H9 (cell line): ENCODE data around the gene RNU6-1. TPM values are rescaled to one million over a fixed set of nuclear protein-coding genes. Genes with fewer than 3 reads are reported as not detected.

Source experiments
- DNase-seq: peaks from one replicate; pipeline ENCODE4 v3.0.0-alpha.2; 2017
- H2AFZ ChIP-seq: one replicate; pipeline ENCODE4 v1.6.1; 2013; ENCODE audit warnings: mild to moderate bottlenecking, low read length, control low read depth, moderate library complexity
- H2AK5ac ChIP-seq: 2 replicates; pipeline ENCODE4 v1.6.1; 2013; ENCODE audit warnings: low read length, control low read depth, mixed read lengths; ENCODE audit not compliant: insufficient read length
- H2BK120ac ChIP-seq: one replicate; pipeline ENCODE4 v1.6.1; 2013; ENCODE audit warnings: low read depth, mild to moderate bottlenecking, low read length, control low read depth, inconsistent platforms; ENCODE audit not compliant: poor library complexity, severe bottlenecking
- H2BK12ac ChIP-seq: 2 replicates; pipeline ENCODE4 v1.6.1; 2013; ENCODE audit warnings: low read length, control low read depth, mixed read lengths, low read depth; ENCODE audit not compliant: insufficient read length
- H2BK15ac ChIP-seq: 2 replicates; pipeline ENCODE4 v1.6.1; 2013; ENCODE audit warnings: low read depth, low read length, control low read depth
- H2BK20ac ChIP-seq: one replicate; pipeline ENCODE4 v1.6.1; 2013; ENCODE audit warnings: low read depth, mild to moderate bottlenecking, low read length, control low read depth, inconsistent platforms; ENCODE audit not compliant: poor library complexity, severe bottlenecking
- H2BK5ac ChIP-seq: 2 replicates; pipeline ENCODE4 v1.6.1; 2013; ENCODE audit warnings: low read length, control low read depth, mixed read lengths; ENCODE audit not compliant: insufficient read length
- H3K14ac ChIP-seq: 2 replicates; pipeline ENCODE4 v1.6.1; 2013; ENCODE audit warnings: low read length, control low read depth; ENCODE audit not compliant: insufficient read depth
- H3K18ac ChIP-seq: 2 replicates; pipeline ENCODE4 v1.6.1; 2013; ENCODE audit warnings: low read depth, mild to moderate bottlenecking, mixed read lengths, low read length, control low read depth; ENCODE audit not compliant: insufficient read length
- H3K23ac ChIP-seq: 2 replicates; pipeline ENCODE4 v1.6.1; 2013; ENCODE audit warnings: low read length, control low read depth, mixed read lengths, low read depth; ENCODE audit not compliant: insufficient read length
- H3K23me2 ChIP-seq: 2 replicates; pipeline ENCODE4 v1.6.1; 2013; ENCODE audit warnings: low read depth, mild to moderate bottlenecking, mixed read lengths, low read length, control low read depth; ENCODE audit not compliant: insufficient read length, poor library complexity, severe bottlenecking
- H3K27ac ChIP-seq: 2 replicates; pipeline ENCODE4 v1.5.1; 2013; ENCODE audit warnings: low read length, control low read depth, mixed read lengths, low read depth; ENCODE audit not compliant: insufficient read length
- H3K27me3 ChIP-seq: 2 replicates; pipeline ENCODE4 v1.6.1; 2013; ENCODE audit warnings: low read length, control low read depth, inconsistent platforms; ENCODE audit not compliant: insufficient read depth
- H3K4ac ChIP-seq: 2 replicates; pipeline ENCODE4 v1.6.1; 2013; ENCODE audit warnings: low read depth, mild to moderate bottlenecking, control low read depth, inconsistent platforms, low read length, moderate library complexity
- H3K4me1 ChIP-seq: 2 replicates; pipeline ENCODE4 v1.6.1; 2013; ENCODE audit warnings: low read length, control low read depth, inconsistent platforms; ENCODE audit not compliant: insufficient read depth
- H3K4me2 ChIP-seq: 2 replicates; pipeline ENCODE4 v1.6.1; 2013; ENCODE audit warnings: low read length, control low read depth, mixed read lengths; ENCODE audit not compliant: insufficient read length, insufficient read depth
- H3K56ac ChIP-seq: 2 replicates; pipeline ENCODE4 v1.6.1; 2013; ENCODE audit warnings: low read depth, mild to moderate bottlenecking, mixed read lengths, low read length, control low read depth; ENCODE audit not compliant: insufficient read length
- H3K79me1 ChIP-seq: 2 replicates; pipeline ENCODE4 v1.6.1; 2013; ENCODE audit warnings: low read depth, mild to moderate bottlenecking, moderate library complexity, low read length, control low read depth, inconsistent platforms; ENCODE audit not compliant: insufficient read depth, poor library complexity, severe bottlenecking
- H3K79me2 ChIP-seq: 2 replicates; pipeline ENCODE4 v1.6.1; 2013; ENCODE audit warnings: low read length, control low read depth, inconsistent platforms; ENCODE audit not compliant: insufficient read depth
- H3K9ac ChIP-seq: 2 replicates; pipeline ENCODE4 v1.6.1; 2013; ENCODE audit warnings: low read length, control low read depth, mixed read lengths; ENCODE audit not compliant: insufficient read length; ENCODE audit errors: extremely low read depth
- H3K9me3 ChIP-seq: one replicate; pipeline ENCODE4 v1.6.1; 2013; ENCODE audit warnings: low read depth, low read length, inconsistent platforms; ENCODE audit not compliant: control insufficient read depth
- H3T11ph ChIP-seq: one replicate; pipeline ENCODE4 v1.6.1; 2013; ENCODE audit warnings: mild to moderate bottlenecking, low read length, control low read depth, inconsistent platforms
- H4K20me1 ChIP-seq: one replicate; pipeline ENCODE4 v1.6.1; 2013; ENCODE audit not compliant: control insufficient read depth, insufficient read length, insufficient read depth
- H4K5ac ChIP-seq: 2 replicates; pipeline ENCODE4 v1.6.1; 2013; ENCODE audit warnings: low read depth, mild to moderate bottlenecking, mixed read lengths, low read length, control low read depth; ENCODE audit not compliant: insufficient read length
- H4K8ac ChIP-seq: replicated peaks from 2 replicates; pipeline ENCODE4 v1.6.1; 2013; ENCODE audit warnings: low read length, control low read depth, mixed read lengths, low read depth; ENCODE audit not compliant: insufficient read length
- H4K91ac ChIP-seq: 2 replicates; pipeline ENCODE4 v1.6.1; 2013; ENCODE audit warnings: low read depth, mild to moderate bottlenecking, moderate library complexity, mixed read lengths, low read length, control low read depth; ENCODE audit not compliant: insufficient read length
- H3K27ac Mint-ChIP-seq, 3 experiments: 2 replicates in 2 of 3; 3 replicates in 1 of 3; pipeline ENCODE4 v1.8.0; 2020 to 2021; ENCODE audit warnings: mixed read lengths in 3 of 3, mild to moderate bottlenecking in 1 of 3, moderate library complexity in 1 of 3
- H3K27me3 Mint-ChIP-seq: 2 replicates; pipeline ENCODE4 v1.8.0; 2021; ENCODE audit warnings: low read depth, mild to moderate bottlenecking, moderate library complexity, mixed read lengths
- H3K36me3 Mint-ChIP-seq, 3 experiments: 2 replicates in 2 of 3; 3 replicates in 1 of 3; pipeline ENCODE4 v1.8.0; 2020 to 2021; ENCODE audit warnings: low read depth in 3 of 3, mixed read lengths in 3 of 3; ENCODE audit not compliant: insufficient read depth in 1 of 3
- H3K4me1 Mint-ChIP-seq, 2 experiments: 2 replicates each; pipeline ENCODE4 v1.8.0; 2020; ENCODE audit warnings: mixed read lengths in 2 of 2
- H3K4me3 Mint-ChIP-seq, 2 experiments: 2 replicates in 1 of 2; 3 replicates in 1 of 2; pipeline ENCODE4 v1.8.0; 2020 to 2021; ENCODE audit warnings: mild to moderate bottlenecking in 2 of 2, mixed read lengths in 2 of 2, moderate library complexity in 1 of 2
- H3K9me3 Mint-ChIP-seq, 2 experiments: 2 replicates in 1 of 2; 3 replicates in 1 of 2; pipeline ENCODE4 v1.8.0; 2020; ENCODE audit warnings: mild to moderate bottlenecking in 2 of 2, mixed read lengths in 2 of 2, moderate library complexity in 1 of 2
- CTCF ChIP-seq: fragments of 200-600 bp; sonication (generic); conservative IDR thresholded peaks from 3 replicates; pipeline ENCODE4 v1.8.0; 2021; ENCODE audit warnings: antibody characterized with exemption, mild to moderate bottlenecking
- WGBS: extraction: QIAGEN DNeasy Blood & Tissue Kit; methylation state at CpG from one replicate; pipeline ENCODE4 v1.1.7; 2013; ENCODE audit warnings: missing lambda C conversion rate, low lambda C conversion rate, mixed read lengths; ENCODE audit not compliant: insufficient read length; ENCODE audit errors: extremely low coverage; 5-methylcytosine and 5-hydroxymethylcytosine counted together
- total RNA-seq: library from RNA; stranded (reverse); gene quantifications from 2 replicates; pipeline ENCODE4 v1.2.1, GENCODE V29; 2021

The RNU6-1 gene
- total RNA-seq, 1 experiment from 2014 or later, result not detected

GRCh38 chr15:67883234-67883773 is 43.5 kb upstream of the RNU6-1 start:
- no peak overlapping the region for H3K4me2 ChIP-seq
- H4K91ac ChIP-seq, result no peak overlapping the region
- H3K9me3 ChIP-seq, result no peaks in the 10 kb centered on the region
- no peaks in the 10 kb centered on the region; the same call in 1 of the 2 replicates for H3K4me1 ChIP-seq
- H2AK5ac ChIP-seq, result no peak overlapping the region
- H3K27ac Mint-ChIP-seq, result no peak overlapping the region; a peak in 1 of 7 replicates
- H3K27me3 ChIP-seq, result no peaks in the 10 kb centered on the region; the same call in 1 of the 2 replicates
- no peak overlapping the region for H4K5ac ChIP-seq
- H2BK15ac ChIP-seq, result no peak overlapping the region
- no peaks in the 10 kb centered on the region; a peak in 1 of 5 replicates for H3K9me3 Mint-ChIP-seq
- no peak overlapping the region for H3K23ac ChIP-seq
- H3K18ac ChIP-seq, result no peak overlapping the region
- no peaks in the 10 kb centered on the region for H4K20me1 ChIP-seq
- H3K56ac ChIP-seq, result no peak overlapping the region
- H3K79me2 ChIP-seq, result no peaks in the 10 kb centered on the region
- H3K79me1 ChIP-seq, result no peaks in the 10 kb centered on the region
- no peak overlapping the region for H3K9ac ChIP-seq
- H3K36me3 Mint-ChIP-seq, result no peaks in the 10 kb centered on the region
- H2BK5ac ChIP-seq, result no peak overlapping the region
- H3K27ac ChIP-seq, result no peak overlapping the region
- no peak overlapping the region for H2BK120ac ChIP-seq
- H3T11ph ChIP-seq, result no peak overlapping the region
- H3K23me2 ChIP-seq, result peaks cover 5% of the 10 kb centered on the region
- H2BK12ac ChIP-seq, result no peak overlapping the region
- no peak overlapping the region for H2AFZ ChIP-seq
- H3K14ac ChIP-seq, result no peak overlapping the region
- H3K4me3 Mint-ChIP-seq, result no peak overlapping the region
- no CpG with 5 or more reads among the region's 10 CpGs for WGBS
- peaks cover 23% of the 10 kb centered on the region for H3K27me3 Mint-ChIP-seq
- no peak for TF ChIP-seq CTCF
- DNase-seq, result no peak
- H4K8ac ChIP-seq, result no peak overlapping the region
- H3K4me1 Mint-ChIP-seq, result peaks cover 26 to 27% of the 10 kb centered on the region in 2 experiments
- no peak overlapping the region for H3K4ac ChIP-seq
- no peak overlapping the region for H2BK20ac ChIP-seq
